ENCODE data around the gene QRFP.

Gene QRFP

DNA sequence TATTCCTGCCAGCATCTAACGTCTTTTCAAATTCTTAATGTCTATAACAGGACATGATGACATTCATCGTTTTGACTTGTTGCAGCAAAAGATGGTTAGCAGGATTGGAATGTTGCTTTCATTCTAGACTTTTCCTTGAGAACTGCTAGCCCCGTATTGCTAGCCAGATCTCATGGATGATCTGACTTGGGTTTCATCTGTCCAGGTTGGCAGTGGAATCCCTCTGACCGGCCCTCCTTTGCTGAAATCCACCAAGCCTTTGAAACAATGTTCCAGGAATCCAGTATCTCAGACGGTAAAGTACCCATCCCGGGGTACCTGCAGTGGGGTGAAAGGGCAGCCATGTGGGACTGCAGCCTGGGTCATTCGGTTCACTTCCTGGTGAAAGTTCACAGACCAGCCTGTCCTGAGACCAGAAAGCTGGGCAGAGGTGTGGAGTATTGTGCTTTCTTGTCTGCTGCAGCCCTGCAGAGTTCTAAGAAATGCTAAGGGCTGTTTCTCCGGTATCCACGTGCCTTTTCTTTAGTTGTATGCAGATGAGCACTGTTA is 16.7 kb downstream of the QRFP start:
- FAIRE-seq, result no peak

GRCh38 chr9:130878295-130878694 is 18.3 kb downstream of the QRFP start:
- no peak for TF ChIP-seq POLR2A (IDR thresholded peaks at IDR 0.05; ENCODE audit: low read depth, low read length)
- DNase-seq (ENCODE audit: insufficient read length, low spot score) (no peak), FAIRE-seq (no peak)

More for the DNA sequence above, 16.7 kb downstream of the QRFP start:
- no peak for DNase-seq (ENCODE audit: insufficient read length, low spot score)
- TF ChIP-seq POLR2A (IDR thresholded peaks at IDR 0.05; ENCODE audit: low read depth, low read length), result no peak

- FAIRE-seq (no peak), DNase-seq (ENCODE audit: insufficient read length, low spot score) (no peak)
- TF ChIP-seq POLR2A (IDR thresholded peaks at IDR 0.05; ENCODE audit: low read depth, low read length), result no peak
Observed at GRCh38 chr9:130877300-130877699, 19.3 kb downstream of the QRFP start.

DNA sequence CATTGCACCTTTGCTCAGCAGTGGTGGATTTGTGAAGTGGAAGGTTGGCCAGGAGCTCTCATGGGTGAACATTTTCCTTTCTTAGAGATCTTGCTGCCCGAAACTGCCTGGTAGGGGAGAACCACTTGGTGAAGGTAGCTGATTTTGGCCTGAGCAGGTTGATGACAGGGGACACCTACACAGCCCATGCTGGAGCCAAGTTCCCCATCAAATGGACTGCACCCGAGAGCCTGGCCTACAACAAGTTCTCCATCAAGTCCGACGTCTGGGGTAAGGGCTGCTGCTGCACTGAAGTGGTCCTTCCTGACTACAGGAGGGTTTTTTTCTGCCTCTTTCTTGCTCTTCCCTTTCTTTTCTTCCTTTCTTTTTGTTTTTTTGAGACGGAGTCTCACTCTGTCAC is 21.8 kb downstream of the QRFP start:
- DNase-seq (ENCODE audit: insufficient read length, low spot score) (no peak), FAIRE-seq (no peak)
- no peak for TF ChIP-seq POLR2A (IDR thresholded peaks at IDR 0.05; ENCODE audit: low read depth, low read length)

GRCh38 chr9:130873966-130874365 is 22.6 kb downstream of the QRFP start:
- no peak for TF ChIP-seq POLR2A (IDR thresholded peaks at IDR 0.05; ENCODE audit: low read depth, low read length)
- FAIRE-seq (no peak), DNase-seq (ENCODE audit: insufficient read length, low spot score) (no peak)

DNA sequence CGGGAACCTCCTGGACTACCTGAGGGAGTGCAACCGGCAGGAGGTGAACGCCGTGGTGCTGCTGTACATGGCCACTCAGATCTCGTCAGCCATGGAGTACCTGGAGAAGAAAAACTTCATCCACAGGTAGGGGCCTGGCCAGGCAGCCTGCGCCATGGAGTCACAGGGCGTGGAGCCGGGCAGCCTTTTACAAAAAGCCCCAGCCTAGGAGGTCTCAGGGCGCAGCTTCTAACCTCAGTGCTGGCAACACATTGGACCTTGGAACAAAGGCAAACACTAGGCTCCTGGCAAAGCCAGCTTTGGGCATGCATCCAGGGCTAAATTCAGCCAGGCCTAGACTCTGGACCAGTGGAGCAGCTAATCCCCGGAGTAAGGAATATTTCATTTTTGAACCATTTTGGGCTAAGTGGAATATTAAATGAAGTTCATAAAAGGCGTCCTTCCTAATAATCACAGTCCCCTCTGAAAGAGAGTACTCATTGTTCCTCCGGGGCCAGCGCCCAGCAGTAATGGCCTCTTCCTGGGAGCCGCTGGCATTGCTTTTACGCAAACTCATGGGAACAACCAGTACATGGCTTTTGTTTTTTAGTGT is 23.6 kb downstream of the QRFP start:
- DNase-seq (ENCODE audit: insufficient read length, low spot score) (no peak), FAIRE-seq (no peak)
- no peak for TF ChIP-seq POLR2A (IDR thresholded peaks at IDR 0.05; ENCODE audit: low read depth, low read length)

DNA sequence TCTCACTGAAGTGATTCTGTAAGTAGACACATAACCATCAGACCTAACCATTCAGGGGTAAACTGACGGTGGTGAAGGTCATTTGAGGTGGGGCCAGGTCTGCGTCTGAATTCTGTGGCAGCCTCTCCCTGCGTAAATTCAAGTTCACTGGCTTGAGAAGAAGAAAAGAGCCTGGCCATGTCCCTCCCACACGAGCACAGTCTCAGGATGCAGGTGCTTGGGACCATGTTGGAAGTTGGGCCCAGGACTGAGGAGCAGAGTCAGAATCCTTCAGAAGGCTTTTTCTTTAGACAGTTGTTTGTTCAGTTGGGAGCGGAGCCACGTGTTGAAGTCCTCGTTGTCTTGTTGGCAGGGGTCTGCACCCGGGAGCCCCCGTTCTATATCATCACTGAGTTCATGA is 24.1 kb downstream of the QRFP start:
- DNase-seq (ENCODE audit: insufficient read length, low spot score) (no peak), FAIRE-seq (no peak)
- no peak for TF ChIP-seq POLR2A (IDR thresholded peaks at IDR 0.05; ENCODE audit: low read depth, low read length)

GRCh38 chr9:130872093-130872492 is 24.5 kb downstream of the QRFP start:
- no peak for FAIRE-seq
- DNase-seq (ENCODE audit: insufficient read length, low spot score), result no peak
- no peak for TF ChIP-seq POLR2A (IDR thresholded peaks at IDR 0.05; ENCODE audit: low read depth, low read length)

- DNase-seq (ENCODE audit: insufficient read length, low spot score), result no peak
- FAIRE-seq, result no peak
- TF ChIP-seq POLR2A (IDR thresholded peaks at IDR 0.05; ENCODE audit: low read depth, low read length), result no peak
Observed at GRCh38 chr9:130871395-130872062, 25.1 kb downstream of the QRFP start.

- DNase-seq (ENCODE audit: insufficient read length, low spot score), result no peak
- TF ChIP-seq POLR2A (IDR thresholded peaks at IDR 0.05; ENCODE audit: low read depth, low read length), result no peak
- no peak for FAIRE-seq
Observed at GRCh38 chr9:130870491-130871381, 25.9 kb downstream of the QRFP start.

- no peak for TF ChIP-seq POLR2A (IDR thresholded peaks at IDR 0.05; ENCODE audit: low read depth, low read length)
- FAIRE-seq (no peak), DNase-seq (ENCODE audit: insufficient read length, low spot score) (no peak)
Observed at GRCh38 chr9:130869250-130869649, 27.4 kb downstream of the QRFP start.

GRCh38 chr9:130868230-130868629 is 28.4 kb downstream of the QRFP start:
- FAIRE-seq (no peak), DNase-seq (ENCODE audit: insufficient read length, low spot score) (no peak)
- no peak for TF ChIP-seq POLR2A (IDR thresholded peaks at IDR 0.05; ENCODE audit: low read depth, low read length)

- FAIRE-seq, result no peak
- TF ChIP-seq POLR2A (IDR thresholded peaks at IDR 0.05; ENCODE audit: low read depth, low read length), result no peak
- DNase-seq (ENCODE audit: insufficient read length, low spot score), result no peak
Observed at GRCh38 chr9:130867556-130867955, 29.1 kb downstream of the QRFP start.

GRCh38 chr9:130866474-130866965 is 30.1 kb downstream of the QRFP start:
- no peak for TF ChIP-seq POLR2A (IDR thresholded peaks at IDR 0.05; ENCODE audit: low read depth, low read length)
- FAIRE-seq, result peak; percentile 64
- DNase-seq (ENCODE audit: insufficient read length, low spot score), result no peak

Data from H54 (cell line).